GM12875 (cell line): ENCODE measurements around the gene MISP.
A peak's percentile ranks its signal among the peaks of the same experiment; 100 is the strongest.

ENCODE experiments used
- H3K4me3 ChIP-seq: one replicate; pipeline ENCODE4 v1.5.1; 2011; ENCODE audit warnings: low read depth, low read length, control low read depth
- CTCF ChIP-seq: IDR thresholded peaks from 2 replicates; pipeline ENCODE4 v1.5.1; 2011; ENCODE audit warnings: low read depth, mild to moderate bottlenecking, control low read depth, inconsistent platforms, low read length, moderate library complexity, borderline replicate concordance; ENCODE audit not compliant: insufficient read depth

Gene MISP

DNA sequence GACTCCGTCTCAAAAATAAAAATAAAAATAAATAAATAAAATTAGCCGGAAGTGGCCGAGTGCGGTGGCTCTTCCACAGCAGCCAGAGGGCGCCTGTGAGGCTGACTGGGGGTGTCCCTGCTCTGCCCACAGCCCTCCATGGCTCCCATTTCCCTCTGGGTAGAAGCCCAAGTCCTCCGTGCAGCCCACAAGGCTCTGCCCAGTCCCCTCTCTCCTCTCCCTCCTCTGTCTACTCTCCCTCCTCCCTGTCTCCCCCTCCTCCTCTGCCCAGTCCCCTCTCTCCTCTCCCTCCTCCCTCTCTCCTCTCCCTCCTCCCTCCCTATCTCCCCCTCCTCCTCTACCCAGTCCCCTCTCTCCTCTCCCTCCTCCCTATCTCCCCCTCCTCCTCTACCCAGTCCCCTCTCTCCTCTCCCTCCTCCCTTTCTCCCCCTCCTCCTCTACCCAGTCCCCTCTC, 20.4 kb downstream of the MISP start:
- peak; percentile 62 for TF ChIP-seq CTCF
- H3K4me3 ChIP-seq: no peak overlapping the region

- no peak overlapping the region for H3K4me3 ChIP-seq
- TF ChIP-seq CTCF: no peak
Observed at GRCh38 chr19:772063-772462, 21.2 kb downstream of the MISP start.

GRCh38 chr19:772730-773436, 22.0 kb downstream of the MISP start:
- TF ChIP-seq CTCF: no peak
- H3K4me3 ChIP-seq: no peak overlapping the region

GRCh38 chr19:776549-776948, 25.6 kb downstream of the MISP start:
- no peak for TF ChIP-seq CTCF
- H3K4me3 ChIP-seq: no peak overlapping the region

GRCh38 chr19:778910-779653, 28.2 kb downstream of the MISP start:
- no peak for TF ChIP-seq CTCF
- H3K4me3 ChIP-seq: no peak overlapping the region

- no peak for TF ChIP-seq CTCF
- no peak overlapping the region for H3K4me3 ChIP-seq
Observed at GRCh38 chr19:780935-781334, 30.0 kb downstream of the MISP start.

- TF ChIP-seq CTCF: no peak
- no peak overlapping the region for H3K4me3 ChIP-seq
Observed at GRCh38 chr19:781800-782184, 30.9 kb downstream of the MISP start.
